Keratinocyte (primary cell): Measurements from ENCODE around the gene TSACC.

Source experiments
- EZH2 ChIP-seq: IDR thresholded peaks from one replicate; pipeline ENCODE4 v1.6.1; 2012; ENCODE audit warnings: inconsistent platforms, mild to moderate bottlenecking, low read length, moderate library complexity
- TF ChIP-seq, protein P1 (sequence below), 3 experiments: IDR thresholded peaks in 1 of 3; conservative IDR thresholded peaks in 1 of 3; optimal IDR thresholded peaks in 1 of 3; 2 replicates in 2 of 3; 3 replicates in 1 of 3; pipeline versions ENCODE3 to v1.5.1; 2011; ENCODE audit warnings: low read length in 3 of 3, mild to moderate bottlenecking in 3 of 3, moderate library complexity in 2 of 3, control low read depth in 1 of 3, inconsistent platforms in 1 of 3; ENCODE audit not compliant: insufficient read depth in 2 of 3; ENCODE audit errors: extremely low read depth in 1 of 3

DNA sequence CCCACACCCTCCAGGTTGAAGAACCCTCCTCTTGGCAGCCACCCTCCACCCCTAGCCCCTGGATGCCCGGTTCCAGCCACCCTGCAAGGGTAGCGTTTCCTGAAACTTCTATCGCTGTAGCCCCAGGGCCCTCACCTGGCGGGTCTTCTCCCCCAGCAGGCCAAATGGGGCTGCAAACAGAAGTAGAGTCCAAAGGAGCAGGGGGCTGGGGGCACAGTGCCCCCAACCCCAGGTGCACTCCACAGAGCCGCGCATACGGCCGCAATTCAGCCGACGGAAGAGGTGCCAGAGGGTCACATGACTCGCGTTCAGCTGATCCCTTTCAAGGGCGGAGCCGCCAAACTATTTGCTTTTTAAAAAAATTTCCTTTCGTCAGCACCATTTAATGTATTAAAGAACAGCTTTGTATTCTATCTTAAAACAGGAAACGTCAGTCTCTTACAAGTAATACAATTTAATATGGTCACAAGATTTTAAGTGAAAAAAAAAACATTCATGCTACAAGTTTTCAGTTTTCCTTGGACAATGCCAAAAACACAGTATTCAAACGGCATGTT is 42.9 kb upstream of the TSACC start, which contains the start of gene GLMP:
- TF ChIP-seq, protein P1, sequence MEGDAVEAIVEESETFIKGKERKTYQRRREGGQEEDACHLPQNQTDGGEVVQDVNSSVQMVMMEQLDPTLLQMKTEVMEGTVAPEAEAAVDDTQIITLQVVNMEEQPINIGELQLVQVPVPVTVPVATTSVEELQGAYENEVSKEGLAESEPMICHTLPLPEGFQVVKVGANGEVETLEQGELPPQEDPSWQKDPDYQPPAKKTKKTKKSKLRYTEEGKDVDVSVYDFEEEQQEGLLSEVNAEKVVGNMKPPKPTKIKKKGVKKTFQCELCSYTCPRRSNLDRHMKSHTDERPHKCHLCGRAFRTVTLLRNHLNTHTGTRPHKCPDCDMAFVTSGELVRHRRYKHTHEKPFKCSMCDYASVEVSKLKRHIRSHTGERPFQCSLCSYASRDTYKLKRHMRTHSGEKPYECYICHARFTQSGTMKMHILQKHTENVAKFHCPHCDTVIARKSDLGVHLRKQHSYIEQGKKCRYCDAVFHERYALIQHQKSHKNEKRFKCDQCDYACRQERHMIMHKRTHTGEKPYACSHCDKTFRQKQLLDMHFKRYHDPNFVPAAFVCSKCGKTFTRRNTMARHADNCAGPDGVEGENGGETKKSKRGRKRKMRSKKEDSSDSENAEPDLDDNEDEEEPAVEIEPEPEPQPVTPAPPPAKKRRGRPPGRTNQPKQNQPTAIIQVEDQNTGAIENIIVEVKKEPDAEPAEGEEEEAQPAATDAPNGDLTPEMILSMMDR (optimal IDR thresholded peaks at IDR 0.05 in 1 of 3, IDR thresholded peaks at IDR 0.05 in 1 of 3, conservative IDR thresholded peaks at IDR 0.05 in 1 of 3; ENCODE audit: extremely low read depth in 1 of 3, insufficient read depth in 2 of 3, low read length in 3 of 3) = no peak
- TF ChIP-seq EZH2 = no peak
